Measurements from ENCODE around the gene HTT.

Gene HTT

GRCh38 chr4:3065551-3065950 is 8.9 kb upstream of the HTT start:
- TF ChIP-seq CTCF (IDR thresholded peaks at IDR 0.05; ENCODE audit: low read depth, low read length): no peak

DNA sequence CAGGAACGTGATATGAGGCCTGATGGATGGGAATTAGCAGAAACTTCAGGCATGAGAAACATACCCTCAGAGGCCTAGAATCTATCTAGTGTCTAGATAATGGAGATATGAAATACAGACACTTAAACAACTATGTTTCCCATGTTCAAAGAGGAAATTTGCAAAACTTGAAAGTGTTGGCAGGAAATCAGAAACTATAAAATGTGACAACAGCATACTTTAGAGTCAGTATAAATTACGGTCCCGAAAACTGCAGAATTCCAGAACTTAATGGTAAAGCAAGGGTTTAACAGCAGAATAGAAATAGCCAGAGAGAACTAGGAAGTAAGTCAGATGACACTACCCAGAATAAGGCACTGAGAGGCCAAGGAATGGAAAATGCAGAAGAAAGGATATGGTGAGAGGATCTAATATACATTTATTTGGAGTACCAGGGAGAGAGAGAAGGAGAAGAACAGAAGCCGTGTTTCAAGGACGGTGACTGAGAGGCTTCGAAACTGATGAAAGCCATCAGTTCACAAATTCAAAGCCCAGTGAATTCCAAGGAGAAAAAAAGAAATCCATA is 7.6 kb upstream of the HTT start:
- H3K4me3 ChIP-seq (ENCODE audit: low read depth, low read length): no peak overlapping the region
- no peak for TF ChIP-seq CTCF (IDR thresholded peaks at IDR 0.05; ENCODE audit: low read depth, low read length)

More at GRCh38 chr4:3065551-3065950, 8.9 kb upstream of the HTT start:
- H3K4me3 ChIP-seq (ENCODE audit: low read depth, low read length): no peak overlapping the region

GRCh38 chr4:3067473-3068001 is 6.9 kb upstream of the HTT start:
- no peak overlapping the region for H3K4me3 ChIP-seq (ENCODE audit: low read depth, low read length)
- no peak for TF ChIP-seq CTCF (IDR thresholded peaks at IDR 0.05; ENCODE audit: low read depth, low read length)

GRCh38 chr4:3069661-3070199 is 4.8 kb upstream of the HTT start:
- H3K4me3 ChIP-seq (ENCODE audit: low read depth, low read length): no peak overlapping the region
- TF ChIP-seq CTCF (IDR thresholded peaks at IDR 0.05; ENCODE audit: low read depth, low read length): no peak

- H3K4me3 ChIP-seq (ENCODE audit: low read depth, low read length): no peak overlapping the region
- TF ChIP-seq CTCF (IDR thresholded peaks at IDR 0.05; ENCODE audit: low read depth, low read length): no peak
These were observed 3.6 kb upstream of the HTT start for GRCh38 chr4:3070709-3071500.

GRCh38 chr4:3071811-3072210 is 2.7 kb upstream of the HTT start:
- no peak for TF ChIP-seq CTCF (IDR thresholded peaks at IDR 0.05; ENCODE audit: low read depth, low read length)
- H3K4me3 ChIP-seq (ENCODE audit: low read depth, low read length): no peak overlapping the region

All from WI38 (cell line).